ENCODE data around the gene LYPD6B.
A peak's percentile ranks its signal among the peaks of the same experiment; 100 is the strongest.

Gene LYPD6B

GRCh38 chr2:149075853-149076252, 37.4 kb downstream of the LYPD6B start:
- TF ChIP-seq CTCF (conservative IDR thresholded peaks at IDR 0.05): no peak
- H3K27ac ChIP-seq: no peak overlapping the region

GRCh38 chr2:149076863-149077412, 38.4 kb downstream of the LYPD6B start:
- H3K27ac ChIP-seq: no peak overlapping the region; the same call in 1 of the 2 replicates
- TF ChIP-seq CTCF (conservative IDR thresholded peaks at IDR 0.05): no peak

GRCh38 chr2:149077861-149078260, 39.4 kb downstream of the LYPD6B start:
- no peak for TF ChIP-seq CTCF (conservative IDR thresholded peaks at IDR 0.05)
- no peak overlapping the region for H3K27ac ChIP-seq

- no peak for TF ChIP-seq CTCF (conservative IDR thresholded peaks at IDR 0.05)
- H3K27ac ChIP-seq: peak overlapping the region; percentile 74
Observed at GRCh38 chr2:149080099-149080498, 41.6 kb downstream of the LYPD6B start.

GRCh38 chr2:149080971-149081370, 42.5 kb downstream of the LYPD6B start:
- H3K27ac ChIP-seq: peak overlapping the region; percentile 74
- TF ChIP-seq CTCF (conservative IDR thresholded peaks at IDR 0.05): no peak

- H3K27ac ChIP-seq: peak overlapping the region; percentile 74
- no peak for TF ChIP-seq CTCF (conservative IDR thresholded peaks at IDR 0.05)
Observed at GRCh38 chr2:149082079-149082478, 43.6 kb downstream of the LYPD6B start.

- peak overlapping the region; percentile 74; the same call in 1 of the 2 replicates for H3K27ac ChIP-seq
- no peak for TF ChIP-seq CTCF (conservative IDR thresholded peaks at IDR 0.05)
Observed at GRCh38 chr2:149082735-149083134, 44.2 kb downstream of the LYPD6B start.

All from VCaP (cell line).